Liver (tissue), 9 donors: Measurements from ENCODE around the gene SH3D19. TPM values are rescaled to one million over a fixed set of nuclear protein-coding genes. Genes with fewer than 3 reads are reported as not detected.
"Not testable (repeated sequence)": the region's sequence is repeated elsewhere in the genome, so short reads cannot be mapped to it uniquely, and the experiment has no call there.

ENCODE experiments used
- DNase-seq: peaks from one replicate; pipeline ENCODE4 v3.0.0-alpha.2; 2017; ENCODE audit warnings: low spot score
- H3K27ac ChIP-seq, 2 donors: one replicate each; pipeline ENCODE4 v1.7.0; 2013; ENCODE audit warnings: inconsistent platforms in 2 of 2, low read length in 2 of 2, control low read depth in 1 of 2, low read depth in 1 of 2, mild to moderate bottlenecking in 1 of 2
- H3K27me3 ChIP-seq, 4 donors: one replicate each; pipeline versions ENCODE4 v1.6.1 to v1.7.0; 2013; ENCODE audit warnings: low read length in 3 of 4, inconsistent platforms in 1 of 4, mild to moderate bottlenecking in 1 of 4, moderate library complexity in 1 of 4; ENCODE audit not compliant: control insufficient read depth in 4 of 4, insufficient read depth in 4 of 4
- H3K36me3 ChIP-seq, 4 donors: one replicate each; pipeline versions ENCODE4 v1.6.1 to v1.7.0; 2013; ENCODE audit warnings: low read length in 3 of 4, mild to moderate bottlenecking in 3 of 4, low read depth in 1 of 4, moderate library complexity in 1 of 4; ENCODE audit not compliant: control insufficient read depth in 4 of 4, insufficient read depth in 3 of 4
- H3K4me1 ChIP-seq, 4 donors: one replicate each; pipeline versions ENCODE4 v1.6.1 to v1.7.0; 2013; ENCODE audit warnings: low read length in 3 of 4, mild to moderate bottlenecking in 3 of 4, moderate library complexity in 1 of 4; ENCODE audit not compliant: control insufficient read depth in 4 of 4, insufficient read depth in 4 of 4
- H3K4me3 ChIP-seq, 3 donors: one replicate each; pipeline versions ENCODE4 v1.6.1 to v1.7.0; 2013; ENCODE audit warnings: low read length in 3 of 3, control low read depth in 1 of 3, low read depth in 1 of 3, mild to moderate bottlenecking in 1 of 3
- H3K9ac ChIP-seq, 2 donors: one replicate each; pipeline ENCODE4 v1.7.0; 2013; ENCODE audit warnings: low read length in 2 of 2, mild to moderate bottlenecking in 2 of 2, moderate library complexity in 2 of 2, control low read depth in 1 of 2, low read depth in 1 of 2
- H3K9me3 ChIP-seq, 4 donors: one replicate each; pipeline versions ENCODE4 v1.6.1 to v1.7.0; 2013; ENCODE audit warnings: low read length in 3 of 4; ENCODE audit not compliant: control insufficient read depth in 4 of 4
- ATF3 ChIP-seq: IDR thresholded peaks from 2 replicates; pipeline ENCODE4 v1.6.1; 2016; ENCODE audit warnings: antibody characterized with exemption
- CTCF ChIP-seq: fragments of 150-350 bp; IDR thresholded peaks from 2 replicates; pipeline ENCODE4 v1.5.1; 2017; ENCODE audit warnings: improper control_type of control experiment, low read depth, low read length; ENCODE audit not compliant: missing input control
- EGR1 ChIP-seq, 2 donors: IDR thresholded peaks; 2 replicates each; pipeline ENCODE4 v1.6.1; 2016 to 2018; ENCODE audit warnings: antibody characterized with exemption in 2 of 2, low read depth in 2 of 2
- FOXA1 ChIP-seq: IDR thresholded peaks from 2 replicates; pipeline ENCODE4 v1.6.1; 2016; ENCODE audit warnings: antibody characterized with exemption
- FOXA2 ChIP-seq: IDR thresholded peaks from 2 replicates; pipeline ENCODE4 v1.6.1; 2016; ENCODE audit warnings: antibody characterized with exemption
- GABPA ChIP-seq, 2 donors: IDR thresholded peaks in 1 of 2; conservative IDR thresholded peaks in 1 of 2; 2 replicates each; pipeline ENCODE4 v1.6.1; 2016; ENCODE audit warnings: antibody characterized with exemption in 2 of 2, mild to moderate bottlenecking in 1 of 2, moderate library complexity in 1 of 2
- HNF4A ChIP-seq, 2 donors: conservative IDR thresholded peaks; 2 replicates each; pipeline ENCODE4 v1.6.1; 2016; ENCODE audit warnings: antibody characterized with exemption in 2 of 2, mild to moderate bottlenecking in 2 of 2
- HNF4G ChIP-seq: IDR thresholded peaks from 2 replicates; pipeline ENCODE4 v1.6.1; 2016; ENCODE audit warnings: antibody characterized with exemption
- NR2F2 ChIP-seq: IDR thresholded peaks from 2 replicates; pipeline ENCODE4 v1.6.1; 2016; ENCODE audit warnings: antibody characterized with exemption
- RXRA ChIP-seq, 2 donors: IDR thresholded peaks; 2 replicates each; pipeline ENCODE4 v1.6.1; 2017 to 2018; ENCODE audit warnings: antibody characterized with exemption in 2 of 2, mild to moderate bottlenecking in 1 of 2
- SP1 ChIP-seq: IDR thresholded peaks from 2 replicates; pipeline ENCODE4 v1.6.1; 2018; ENCODE audit warnings: antibody characterized with exemption, mild to moderate bottlenecking
- WGBS: extraction: QIAGEN DNeasy Blood & Tissue Kit; methylation state at CpG from one replicate; pipeline ENCODE4 v1.1.7; 2013; 5-methylcytosine and 5-hydroxymethylcytosine counted together
- polyA plus RNA-seq, 2 donors: library from polyadenylated mRNA; stranded (reverse) in 1 of 2; unstranded in 1 of 2; fragments of 200-250 nt in 1 of 2; fragments of >200 nt in 1 of 2; fragmentation: Nextera tagmentation in 1 of 2; extraction: Ambion mirVana in 1 of 2; gene quantifications; one replicate each; pipeline versions ENCODE4 v1.2.1 to v1.2.3, GENCODE V29; 2013 to 2015
- total RNA-seq, 2 donors: library from RNA; depleted of rRNA; stranded (reverse); fragments of >200 nt; gene quantifications; one replicate each; pipeline ENCODE4 v1.2.3, GENCODE V29; 2014
- TF ChIP-seq, protein P1 (sequence below): IDR thresholded peaks from 2 replicates; pipeline ENCODE4 v1.6.1; 2016; ENCODE audit warnings: antibody characterized with exemption, mild to moderate bottlenecking
- donor health status: healthy.
- donor health status: healthy.
- donor health status: healthy.
- donor health status: healthy.
- donor health status: healthy.

SH3D19 gene
- total and polyA plus RNA-seq, 4 donors: 11.0 to 22.2 (median 17.1) TPM

GRCh38 chr4:151139814-151140213 is 185.6 kb downstream of the SH3D19 start (continued):
- TF ChIP-seq EGR1 (IDR thresholded peaks at IDR 0.05; ENCODE audit: low read depth in 2 of 2) (no peak), HNF4G (no peak)

DNA sequence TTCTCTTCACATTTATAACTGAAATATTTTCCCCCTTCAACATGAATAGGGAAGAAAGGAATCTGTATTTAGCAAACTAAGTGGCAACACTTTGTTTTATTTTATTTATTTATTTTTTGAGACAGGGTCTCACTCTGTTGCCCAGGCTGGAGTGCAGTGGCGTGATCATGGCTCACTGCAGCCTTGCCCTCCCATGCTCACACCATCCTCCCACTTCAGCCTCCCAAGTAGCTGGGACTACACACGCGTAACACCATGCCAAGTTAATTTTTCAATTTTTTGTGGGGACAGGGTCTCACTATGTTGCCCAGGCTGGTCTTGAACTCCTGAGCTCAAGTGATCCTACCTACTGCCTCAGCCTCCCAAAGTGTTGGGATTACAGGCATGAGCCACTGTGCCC is 189.4 kb downstream of the SH3D19 start:
- not testable (repeated sequence) for H3K9me3 ChIP-seq, H3K4me3 ChIP-seq, H3K4me1 ChIP-seq, H3K27ac ChIP-seq, H3K27me3 ChIP-seq, H3K9ac ChIP-seq, DNase-seq
- peaks cover 1 to 19% (median 12%) of the 10 kb centered on the region in 4 donors for H3K36me3 ChIP-seq
- 94% methylated on average over 3 of the region's 3 CpGs for WGBS

- Histone ChIP-seq H3K4me3 (no peak overlapping the region), H3K9me3 (no peaks in the 10 kb centered on the region), H3K27me3 (no peaks in the 10 kb centered on the region), H3K4me1 (no peaks in the 10 kb centered on the region), H3K9ac (no peak overlapping the region), H3K36me3 (peaks cover 0 to 20% (median 6%) of the 10 kb centered on the region in 4 donors), H3K27ac (no peak overlapping the region)
- DNase-seq: no peak
- WGBS: 82% methylated on average over 5 of the region's 5 CpGs
- TF ChIP-seq FOXA1 (no peak), NR2F2 (no peak), GABPA (IDR thresholded peaks at IDR 0.05 in 1 of 2, conservative IDR thresholded peaks at IDR 0.05 in 1 of 2) (no peak), HNF4A (conservative IDR thresholded peaks at IDR 0.05) (no peak), HNF4G (no peak), ATF3 (no peak)
- TF ChIP-seq, protein P1, sequence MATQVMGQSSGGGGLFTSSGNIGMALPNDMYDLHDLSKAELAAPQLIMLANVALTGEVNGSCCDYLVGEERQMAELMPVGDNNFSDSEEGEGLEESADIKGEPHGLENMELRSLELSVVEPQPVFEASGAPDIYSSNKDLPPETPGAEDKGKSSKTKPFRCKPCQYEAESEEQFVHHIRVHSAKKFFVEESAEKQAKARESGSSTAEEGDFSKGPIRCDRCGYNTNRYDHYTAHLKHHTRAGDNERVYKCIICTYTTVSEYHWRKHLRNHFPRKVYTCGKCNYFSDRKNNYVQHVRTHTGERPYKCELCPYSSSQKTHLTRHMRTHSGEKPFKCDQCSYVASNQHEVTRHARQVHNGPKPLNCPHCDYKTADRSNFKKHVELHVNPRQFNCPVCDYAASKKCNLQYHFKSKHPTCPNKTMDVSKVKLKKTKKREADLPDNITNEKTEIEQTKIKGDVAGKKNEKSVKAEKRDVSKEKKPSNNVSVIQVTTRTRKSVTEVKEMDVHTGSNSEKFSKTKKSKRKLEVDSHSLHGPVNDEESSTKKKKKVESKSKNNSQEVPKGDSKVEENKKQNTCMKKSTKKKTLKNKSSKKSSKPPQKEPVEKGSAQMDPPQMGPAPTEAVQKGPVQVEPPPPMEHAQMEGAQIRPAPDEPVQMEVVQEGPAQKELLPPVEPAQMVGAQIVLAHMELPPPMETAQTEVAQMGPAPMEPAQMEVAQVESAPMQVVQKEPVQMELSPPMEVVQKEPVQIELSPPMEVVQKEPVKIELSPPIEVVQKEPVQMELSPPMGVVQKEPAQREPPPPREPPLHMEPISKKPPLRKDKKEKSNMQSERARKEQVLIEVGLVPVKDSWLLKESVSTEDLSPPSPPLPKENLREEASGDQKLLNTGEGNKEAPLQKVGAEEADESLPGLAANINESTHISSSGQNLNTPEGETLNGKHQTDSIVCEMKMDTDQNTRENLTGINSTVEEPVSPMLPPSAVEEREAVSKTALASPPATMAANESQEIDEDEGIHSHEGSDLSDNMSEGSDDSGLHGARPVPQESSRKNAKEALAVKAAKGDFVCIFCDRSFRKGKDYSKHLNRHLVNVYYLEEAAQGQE: no peak
These were observed 192.1 kb downstream of the SH3D19 start for GRCh38 chr4:151133311-151133710.

DNA sequence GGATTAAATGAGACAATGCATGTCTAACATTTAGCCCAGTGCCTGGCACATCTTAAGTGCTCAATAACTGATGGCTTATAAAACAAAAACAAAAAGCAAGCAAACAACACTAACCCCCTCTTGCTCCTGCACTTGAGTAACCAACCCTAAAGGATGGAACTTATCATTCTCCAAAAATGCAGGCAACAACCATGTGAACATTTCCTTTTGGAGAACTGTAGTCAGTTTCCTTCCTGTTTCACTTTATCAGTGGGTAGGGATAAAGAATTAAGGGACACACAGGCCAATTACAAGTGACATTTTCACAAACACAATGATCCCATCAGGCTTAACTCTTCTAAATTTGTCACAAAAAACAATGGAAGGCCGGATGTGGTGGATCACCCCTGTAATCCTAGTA is 195.6 kb downstream of the SH3D19 start:
- WGBS: 85% methylated on average over 1 of the region's 1 CpG
- DNase-seq: no peak
- Histone ChIP-seq H3K9ac (no peak overlapping the region), H3K9me3 (no peaks in the 10 kb centered on the region), H3K36me3 (peaks cover 4 to 28% (median 15%) of the 10 kb centered on the region in 4 donors), H3K4me1 (no peaks in the 10 kb centered on the region), H3K27ac (no peak overlapping the region), H3K4me3 (no peak overlapping the region), H3K27me3 (no peaks in the 10 kb centered on the region)
- no peak for TF ChIP-seq RXRA (IDR thresholded peaks at IDR 0.05)
- no peak for TF ChIP-seq EGR1 (IDR thresholded peaks at IDR 0.05; ENCODE audit: low read depth in 2 of 2)
- TF ChIP-seq FOXA2: no peak
- no peak for TF ChIP-seq CTCF
- TF ChIP-seq SP1: no peak
